Hematopoietic multipotent progenitor cell treated with erythropoietin and hydrocortisone succinate and interleukin-3 and kit ligand, for 17 days (in vitro differentiated cells): ENCODE data around the gene RGN.
"Not testable (repeated sequence)": the region's sequence is repeated elsewhere in the genome, so short reads cannot be mapped to it uniquely, and the experiment has no call there.

Experiments
- DNase-seq: peaks from one replicate; pipeline ENCODE4 v3.0.0-alpha.2; 2015; ENCODE audit warnings: low spot score

Gene RGN

DNA sequence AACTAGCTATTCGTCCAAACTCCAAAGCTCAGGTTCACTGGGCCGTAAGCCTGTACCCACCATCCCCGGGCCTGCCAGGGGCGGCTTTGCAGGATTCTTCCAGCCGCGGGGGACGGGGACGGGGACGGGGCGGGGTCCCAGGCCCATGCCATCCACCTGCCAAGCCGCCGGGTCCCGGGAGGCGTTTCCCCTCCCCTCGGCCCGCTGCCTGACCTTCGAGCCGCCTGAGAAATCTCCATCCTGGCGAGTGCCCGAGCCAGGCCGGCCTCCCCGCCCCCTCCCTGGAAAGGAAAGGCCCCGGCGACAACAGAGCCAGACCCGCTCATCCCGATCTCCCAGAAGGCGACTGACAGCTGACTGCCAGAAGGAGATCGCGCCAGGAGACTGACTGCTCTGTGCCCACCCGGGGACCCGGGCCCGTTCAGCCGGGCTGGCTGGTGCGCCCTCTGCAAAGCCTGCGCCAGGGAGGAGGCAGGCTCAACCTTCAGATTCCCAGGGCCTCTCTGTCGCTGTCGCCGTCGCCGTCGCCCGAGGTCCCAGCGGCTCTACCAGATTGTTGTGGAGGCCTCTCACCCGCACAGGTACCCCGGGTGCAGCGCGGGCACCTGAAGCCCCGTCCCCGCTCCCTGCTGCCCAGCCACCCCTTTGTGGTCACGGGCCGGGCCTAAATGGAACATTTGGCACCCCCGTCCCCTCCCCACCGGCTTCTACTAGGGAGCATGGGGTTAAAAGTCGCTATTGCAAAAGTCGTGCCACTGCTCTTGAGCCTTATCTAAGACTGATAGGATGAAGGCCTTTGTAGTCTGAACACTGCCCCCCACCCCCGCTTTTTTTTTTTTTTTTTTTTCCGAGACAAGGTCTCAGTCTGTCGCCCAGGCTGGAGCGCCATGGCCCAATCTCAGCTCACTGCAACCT, at the start of gene RGN:
Gene RGN (plus strand): TSS at position 315 of the 915 bp plus-strand sequence. CDS start 2,702 bp downstream, outside the sequence.
- DNase-seq = no peak

DNA sequence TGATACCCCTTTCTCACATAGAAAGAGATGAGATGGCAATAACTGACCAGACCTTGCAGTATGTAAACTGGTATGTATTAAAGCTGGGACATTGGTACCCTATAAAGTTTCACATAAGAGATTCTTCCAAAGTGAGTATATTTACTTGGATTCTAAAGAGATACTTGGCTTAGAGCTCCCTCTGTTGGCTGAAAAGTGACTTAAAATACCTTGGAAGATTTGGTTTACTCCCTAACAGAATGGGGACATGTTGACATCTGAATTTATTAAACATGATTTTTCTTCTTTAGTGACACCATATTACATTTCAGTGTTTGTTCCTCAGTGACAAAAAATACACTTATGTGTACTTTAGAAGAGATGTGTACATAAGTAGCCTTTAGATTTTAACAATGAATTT, 47.9 kb upstream of the RGN start:
- peak; percentile 55 for DNase-seq

DNA sequence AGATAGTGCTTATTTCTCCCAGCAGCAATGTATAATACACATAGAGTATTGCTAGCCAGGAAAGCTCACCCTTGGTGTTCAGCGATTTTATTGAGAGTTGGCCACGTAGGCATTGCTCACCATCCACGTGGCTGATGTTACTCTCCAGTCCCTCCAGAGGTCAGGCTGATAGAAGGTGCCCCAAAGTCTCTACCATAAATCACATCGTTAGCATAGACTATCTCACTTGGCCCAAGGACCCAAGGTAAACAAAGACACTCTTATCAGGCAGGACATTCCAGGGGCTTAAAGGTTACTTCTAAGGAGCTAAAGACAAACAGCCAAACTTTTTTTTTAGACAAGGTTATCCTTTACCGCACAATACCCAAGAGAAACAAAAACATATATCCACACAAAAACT, 30.3 kb upstream of the RGN start:
- no peak for DNase-seq

DNA sequence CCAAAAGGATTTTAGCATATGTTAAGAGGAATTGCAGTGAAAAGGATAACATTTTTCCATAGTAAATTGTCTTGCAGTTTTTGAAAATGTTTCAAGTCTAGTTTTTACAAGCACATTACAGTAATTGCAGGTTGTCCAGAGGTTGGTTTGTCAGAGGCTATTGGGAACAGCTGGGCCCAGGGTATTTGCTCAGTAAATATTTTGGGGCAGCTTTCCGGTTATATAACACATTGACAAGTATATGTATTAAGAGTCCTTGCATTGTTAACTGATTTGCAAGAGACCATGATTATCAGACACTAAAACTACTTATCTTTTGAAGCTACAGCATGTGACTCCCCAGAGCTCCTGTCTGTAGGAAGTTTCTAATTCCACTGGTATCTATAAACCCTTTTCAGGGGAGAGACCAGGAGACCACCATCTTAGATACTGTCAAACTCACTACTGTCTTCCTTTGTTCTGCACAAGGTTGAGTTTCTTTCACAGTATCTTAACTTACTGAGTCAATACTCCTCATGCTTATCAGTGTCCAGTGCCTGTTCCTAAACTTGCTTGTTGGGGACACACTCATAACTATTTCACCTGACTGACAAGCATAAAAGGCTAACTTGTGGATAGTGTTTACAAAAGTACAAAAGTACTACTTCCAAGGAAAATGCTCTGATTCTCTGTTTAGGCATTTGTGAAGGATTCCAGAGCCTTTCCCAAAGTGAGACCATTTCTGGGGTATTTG, 18.9 kb upstream of the RGN start:
- DNase-seq = no peak

DNA sequence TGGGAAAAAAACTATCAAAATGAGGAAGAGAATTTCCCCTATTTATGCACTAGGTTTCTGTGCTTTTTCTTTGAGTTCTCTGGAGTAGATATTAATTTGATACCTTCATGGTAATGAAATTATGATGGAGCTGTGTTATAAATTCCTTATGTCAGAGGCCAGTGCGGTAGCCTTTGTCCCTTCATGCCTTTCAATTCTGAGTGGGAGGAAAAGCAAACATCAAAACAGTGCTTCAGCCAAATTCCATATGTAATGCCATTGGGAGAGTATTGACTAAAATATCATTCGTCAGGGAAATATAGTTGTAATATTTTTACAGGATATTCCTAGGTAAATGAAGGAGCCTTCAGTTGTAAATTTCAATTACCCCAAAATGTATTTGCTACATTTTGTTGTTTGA, 17.5 kb upstream of the RGN start:
- no peak for DNase-seq

DNA sequence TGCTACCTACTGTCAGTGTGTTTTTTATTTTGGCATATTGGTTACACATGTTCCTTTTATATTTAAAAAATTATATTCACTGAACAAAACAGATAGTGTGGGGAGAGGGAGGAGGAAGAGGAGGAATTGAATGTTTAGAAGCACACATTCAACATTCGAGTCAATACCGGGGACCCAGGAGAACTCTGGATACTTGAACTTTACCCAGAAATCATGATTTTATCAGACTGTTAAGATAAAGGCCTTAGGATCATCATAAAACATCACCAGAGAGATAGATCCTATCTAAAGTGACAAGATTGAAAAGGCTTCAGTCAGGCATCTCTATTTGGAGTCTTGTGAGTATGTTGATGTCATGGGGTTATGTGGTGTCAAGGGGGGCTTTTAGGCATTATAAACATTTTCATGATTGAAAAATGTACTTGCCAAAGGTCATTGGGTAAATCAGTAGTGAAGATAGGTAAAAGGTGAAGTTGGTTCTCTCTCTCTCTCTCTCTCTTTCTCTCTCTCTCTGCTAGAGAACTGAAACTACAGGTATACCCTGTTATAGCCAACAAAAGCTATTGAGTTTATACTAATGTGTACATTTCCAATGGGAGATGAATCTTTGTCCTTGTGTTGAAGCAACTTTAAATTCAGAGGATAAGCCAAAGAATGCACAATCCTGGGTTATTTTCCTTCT, 16.9 kb upstream of the RGN start:
- no peak for DNase-seq

DNA sequence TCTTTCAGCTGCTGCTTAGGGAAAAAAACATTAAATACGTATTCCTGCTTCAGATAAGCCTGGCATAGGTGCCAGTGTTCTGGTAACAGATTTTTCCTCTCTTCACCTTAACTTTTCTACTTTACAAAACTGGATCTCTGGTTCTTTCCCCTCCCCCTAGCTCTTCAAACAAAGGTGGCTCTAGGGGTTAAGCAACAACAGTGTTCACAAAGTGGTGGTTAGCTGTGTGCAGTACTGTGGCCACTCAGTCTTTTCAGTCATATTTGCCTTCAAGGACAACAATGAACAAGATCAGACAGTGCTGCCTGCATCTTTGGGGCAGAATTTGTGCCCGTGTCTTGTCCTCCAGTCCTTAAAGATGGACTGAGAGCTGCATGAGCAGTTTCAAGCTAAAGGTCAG, 15.1 kb upstream of the RGN start:
- DNase-seq = no peak

DNA sequence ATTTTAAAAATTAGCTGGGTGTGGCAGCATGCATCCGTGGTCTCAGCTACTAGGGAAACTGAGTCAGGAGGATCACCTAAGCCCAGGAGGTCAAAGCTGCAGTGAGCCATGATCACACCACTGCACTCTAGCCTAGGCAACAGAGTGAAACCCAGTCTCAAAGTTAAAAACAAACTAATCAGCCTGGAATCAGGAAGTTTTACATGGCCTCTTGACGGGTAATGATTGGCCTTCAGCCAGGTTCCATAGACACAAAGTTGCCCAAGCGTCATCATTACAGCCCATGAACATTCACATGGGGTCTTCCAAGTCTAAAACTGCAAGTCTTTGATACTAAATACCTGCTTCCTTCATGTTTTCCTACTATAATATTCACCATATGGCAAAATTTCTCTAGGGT, 10.0 kb upstream of the RGN start:
- no peak for DNase-seq

DNA sequence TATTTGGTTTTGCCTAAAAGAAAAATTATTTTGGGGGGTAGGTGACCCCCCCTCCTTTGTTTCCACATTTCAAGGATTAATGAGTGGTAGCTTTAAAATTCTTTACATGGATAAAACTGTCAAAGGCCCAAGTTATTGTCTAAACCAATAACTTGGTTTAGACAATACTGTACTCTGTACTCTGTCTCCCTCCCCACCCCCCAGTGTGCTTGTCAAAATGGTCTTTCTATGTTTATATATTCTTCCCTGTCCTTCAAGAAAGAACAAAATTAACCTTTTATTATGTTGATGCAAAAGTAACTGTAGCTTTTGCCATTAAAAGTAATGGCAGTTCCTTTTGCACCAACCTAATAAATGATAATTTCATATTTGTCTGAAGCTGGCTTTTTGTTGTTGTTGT, 9.5 kb upstream of the RGN start:
- no peak for DNase-seq

DNA sequence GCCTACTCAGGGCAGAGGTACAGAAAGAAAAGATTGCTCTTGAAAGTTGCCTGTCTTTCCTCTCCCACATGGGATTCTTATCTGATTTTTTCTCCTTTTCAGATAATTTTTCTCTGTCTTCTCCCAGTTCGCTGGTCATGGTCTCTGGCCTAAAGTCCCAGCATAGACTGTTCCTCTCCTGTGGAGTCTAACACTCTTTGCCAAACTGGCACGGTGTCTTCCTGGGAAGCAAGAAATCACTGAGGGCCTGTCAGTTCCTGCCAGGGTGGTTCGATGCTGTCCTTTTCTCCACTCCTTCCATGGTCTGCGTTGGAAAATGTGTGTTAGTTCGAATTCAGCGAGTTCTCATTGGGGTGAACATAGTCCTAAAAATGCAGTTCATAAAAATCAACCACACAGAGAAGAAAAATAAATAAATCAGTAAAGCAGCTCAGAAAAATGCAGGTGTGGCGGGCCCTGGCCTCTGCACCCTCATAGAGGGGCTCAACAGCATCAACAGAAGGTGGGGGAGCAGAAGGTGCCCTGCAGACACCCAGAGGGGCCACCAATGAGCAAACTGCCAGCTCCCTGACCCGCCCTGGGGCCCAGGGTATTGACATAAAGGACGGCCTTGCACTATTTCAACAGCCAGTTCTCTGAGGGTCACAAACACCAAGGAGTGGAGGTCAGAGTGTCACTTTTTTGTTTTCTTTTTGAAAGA, 2.1 kb downstream of the RGN start:
- no peak for DNase-seq

DNA sequence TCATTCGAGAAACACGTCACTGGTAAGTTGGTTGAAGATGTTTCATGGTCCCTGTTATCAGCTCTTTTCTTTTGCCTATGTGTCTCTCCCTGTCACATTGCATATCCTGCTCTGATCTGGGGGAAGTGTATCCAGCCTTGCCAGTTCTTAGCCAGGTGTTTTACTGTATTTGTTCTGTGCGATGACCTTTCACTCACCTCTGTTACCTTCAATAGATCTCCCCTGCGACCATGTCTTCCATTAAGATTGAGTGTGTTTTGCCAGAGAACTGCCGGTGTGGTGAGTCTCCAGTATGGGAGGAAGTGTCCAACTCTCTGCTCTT, 2.6 kb downstream of the RGN start:
- DNase-seq = no peak

DNA sequence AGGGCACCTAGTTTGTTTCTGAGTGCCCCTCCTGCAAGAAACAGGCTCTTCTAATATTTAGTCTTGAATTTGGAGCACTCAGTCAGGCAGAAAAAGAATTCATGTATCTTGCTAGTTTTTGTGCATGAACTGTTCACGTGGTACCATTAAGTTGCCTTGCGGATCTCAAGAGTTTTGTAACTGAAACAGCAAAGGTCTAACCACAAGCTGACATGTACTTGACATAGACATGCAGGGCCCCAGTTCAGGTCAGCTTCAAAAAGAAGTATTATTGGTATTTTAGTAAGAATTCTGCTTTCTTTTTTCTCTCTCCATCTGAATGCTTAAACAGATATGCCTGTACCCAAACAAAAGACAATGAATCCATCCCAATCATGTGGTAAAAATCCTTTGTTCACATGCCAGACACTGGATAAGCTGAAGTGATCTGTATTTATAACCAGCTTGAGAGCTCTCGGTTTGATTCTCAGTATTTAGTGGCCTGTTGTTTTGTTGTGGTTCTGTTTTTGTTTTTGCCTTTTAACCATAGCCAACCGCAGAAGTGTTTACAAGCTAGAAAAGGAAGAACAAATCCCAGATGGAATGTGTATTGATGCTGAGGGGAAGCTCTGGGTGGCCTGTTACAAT, 13.0 kb downstream of the RGN start:
- DNase-seq = no peak

DNA sequence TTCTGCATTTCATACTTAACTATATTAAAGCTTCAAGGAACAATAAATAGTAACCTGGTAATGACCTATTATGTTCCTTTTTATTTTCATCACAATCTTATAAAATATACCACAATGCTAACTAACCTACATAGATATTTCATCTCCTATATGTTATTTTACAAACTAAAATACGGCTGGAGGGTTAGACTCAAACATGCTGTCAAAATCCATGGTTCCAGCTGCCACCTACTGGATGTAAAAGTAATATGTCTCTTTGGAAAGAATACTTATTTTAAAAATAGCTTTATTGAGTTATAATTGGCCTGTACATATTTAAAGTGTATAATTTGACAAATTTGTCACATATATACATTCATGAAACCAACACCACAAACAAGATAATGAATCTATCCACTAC, 15.0 kb downstream of the RGN start:
- no peak for DNase-seq

DNA sequence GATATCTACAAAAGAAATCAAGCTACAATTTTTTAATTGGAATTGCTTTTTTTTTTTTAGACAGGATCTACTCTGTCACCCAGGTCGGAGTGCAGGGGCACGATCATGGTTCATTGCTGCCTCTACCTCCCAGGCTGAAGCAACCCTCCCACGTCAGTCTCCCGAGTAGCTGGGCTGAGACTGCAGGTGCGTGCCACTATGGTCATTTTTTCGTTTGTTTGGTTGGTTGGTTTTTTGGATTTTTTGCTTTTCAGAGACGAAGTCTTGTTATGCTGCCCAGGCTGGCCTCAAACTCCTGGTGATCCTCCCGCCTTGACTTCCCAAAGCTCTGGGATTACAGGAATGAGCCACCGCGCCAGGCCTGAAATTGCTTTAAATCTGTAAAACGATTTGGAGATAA, 15.6 kb downstream of the RGN start:
- no peak for DNase-seq

DNA sequence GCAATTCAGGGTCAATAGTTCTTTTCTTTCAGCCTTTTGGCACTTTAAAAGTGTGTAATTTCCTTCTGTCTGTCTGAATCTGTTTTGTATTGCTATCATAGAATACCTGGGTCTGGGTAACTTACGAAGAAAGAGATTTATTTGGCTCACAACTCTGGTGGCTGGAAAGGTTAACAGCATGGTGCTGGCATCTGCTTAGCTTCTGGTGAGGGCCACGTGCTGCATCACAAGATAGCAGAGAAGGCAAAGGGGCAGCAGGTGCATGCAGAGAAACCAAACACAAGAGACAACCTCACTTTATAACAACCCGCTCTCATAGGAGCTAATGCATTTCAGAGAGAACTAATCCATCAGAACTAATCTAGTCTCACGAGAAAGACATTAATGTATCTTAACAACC, 18.8 kb downstream of the RGN start:
- no peak for DNase-seq

DNA sequence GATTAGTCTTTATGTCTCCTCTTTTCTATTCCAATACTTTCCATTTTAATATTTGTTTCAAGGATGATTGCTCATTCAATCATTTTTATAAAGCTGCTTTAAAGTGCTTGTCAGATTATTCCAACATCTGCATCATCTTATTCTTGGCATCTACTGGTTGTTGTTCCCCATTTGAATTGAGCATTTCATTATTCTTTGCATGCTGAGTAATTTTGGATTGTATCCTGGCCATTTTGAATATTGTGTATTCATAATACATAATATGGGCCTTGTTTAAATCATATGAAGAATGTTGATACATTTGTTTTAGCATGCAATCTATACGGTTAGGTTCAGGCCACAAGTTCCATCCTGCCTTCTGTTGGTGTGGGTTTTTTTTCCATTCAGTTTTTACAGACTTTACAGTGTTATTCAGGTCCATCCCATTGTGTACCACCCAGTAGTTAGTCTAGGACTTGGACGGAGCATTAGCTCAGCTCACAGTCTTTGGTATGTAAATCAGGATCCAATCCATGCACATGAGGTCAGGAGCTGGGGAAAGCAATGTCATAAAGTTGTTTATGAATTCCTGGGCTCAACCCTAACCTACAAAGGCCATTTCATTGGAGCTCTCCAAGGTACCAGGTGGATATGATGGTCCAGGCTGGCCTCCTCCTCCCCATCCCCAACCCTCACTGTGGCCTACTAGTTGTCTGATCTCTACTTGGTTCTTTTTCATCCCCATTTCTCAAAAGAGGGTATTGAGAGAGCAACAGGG, 20.3 kb downstream of the RGN start:
- DNase-seq = no peak

DNA sequence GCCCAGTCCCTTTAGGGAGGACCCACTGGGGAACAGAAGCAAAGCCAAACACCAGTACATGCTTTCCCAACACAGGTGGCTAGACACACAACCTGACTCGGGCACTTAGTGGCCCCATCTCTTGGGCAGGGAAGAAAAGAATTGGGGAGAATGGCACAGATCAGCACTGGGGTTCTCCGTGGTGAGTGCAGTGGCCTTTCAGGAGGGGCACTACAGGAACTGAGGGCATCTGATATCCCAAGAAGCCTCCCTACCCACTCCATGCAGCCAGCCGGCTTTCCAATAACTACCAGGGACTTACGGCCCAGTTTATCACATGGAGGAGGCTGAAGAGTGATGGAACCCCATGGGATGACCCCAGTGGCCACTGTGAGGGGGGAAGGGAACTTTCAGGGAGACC, 23.0 kb downstream of the RGN start:
- no peak for DNase-seq

DNA sequence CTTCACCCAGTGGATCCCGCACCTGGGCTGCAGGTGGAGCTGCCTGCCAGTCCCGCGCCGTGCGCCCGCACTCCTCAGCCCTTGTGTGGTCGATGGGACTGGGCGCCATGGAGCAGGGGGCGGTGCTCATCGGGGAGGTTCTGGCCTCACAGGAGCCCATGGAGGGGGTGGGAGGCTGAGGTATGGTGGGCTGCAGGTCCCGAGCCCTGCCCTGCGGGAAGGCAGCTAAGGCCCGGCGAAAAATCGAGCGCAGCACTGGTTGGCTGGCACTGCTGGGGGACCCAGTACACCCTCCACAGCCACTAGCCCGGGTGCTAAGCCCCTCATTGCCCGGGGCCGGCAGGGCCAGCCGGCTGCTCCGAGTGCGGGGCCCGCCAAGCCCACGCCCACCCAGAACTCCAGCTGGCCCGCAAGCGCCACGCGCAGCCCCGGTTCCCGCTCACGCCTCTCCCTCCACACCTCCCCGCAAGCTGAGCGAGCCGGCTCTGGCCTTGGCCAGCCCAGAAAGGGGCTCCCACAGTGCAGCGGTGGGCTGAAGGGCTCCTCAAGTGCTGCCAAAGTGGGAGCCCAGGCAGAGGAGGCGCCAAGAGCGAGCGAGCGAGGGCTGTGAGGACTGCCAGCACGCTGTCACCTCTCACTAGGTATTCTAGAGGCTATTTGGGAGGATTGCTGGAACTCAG, 32.8 kb downstream of the RGN start:
- DNase-seq = not testable (repeated sequence)

DNA sequence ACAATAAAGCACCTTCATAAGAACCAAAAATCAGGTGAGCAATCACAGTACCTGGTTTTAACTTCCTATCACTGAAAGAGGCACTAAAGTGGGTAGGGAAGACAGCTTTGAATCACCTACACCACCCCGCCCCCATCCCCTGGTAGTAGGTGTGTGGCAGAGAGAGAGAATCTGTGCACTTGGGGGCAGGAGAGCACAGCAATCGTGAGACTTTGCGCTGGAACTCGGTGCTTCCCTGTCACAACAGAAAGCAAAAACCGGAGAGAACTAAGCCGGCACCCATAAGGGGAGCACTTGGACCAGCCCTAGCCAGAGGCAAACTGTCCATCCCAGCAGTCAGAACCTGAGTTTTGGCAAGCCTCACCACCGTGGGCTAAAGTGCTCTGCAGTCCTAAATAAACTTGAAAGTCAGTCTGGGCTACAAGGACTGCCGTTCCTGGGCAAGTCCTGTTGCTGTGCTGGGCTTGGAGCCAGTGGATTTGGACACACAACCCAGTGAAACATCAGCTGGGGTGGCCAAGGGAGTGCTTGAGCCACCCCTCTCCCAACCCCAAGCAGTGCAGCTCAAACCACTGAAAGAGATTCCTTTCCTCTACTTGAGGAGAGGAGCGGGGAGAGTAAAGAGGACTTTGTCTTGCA, 34.2 kb downstream of the RGN start:
- no peak for DNase-seq

DNA sequence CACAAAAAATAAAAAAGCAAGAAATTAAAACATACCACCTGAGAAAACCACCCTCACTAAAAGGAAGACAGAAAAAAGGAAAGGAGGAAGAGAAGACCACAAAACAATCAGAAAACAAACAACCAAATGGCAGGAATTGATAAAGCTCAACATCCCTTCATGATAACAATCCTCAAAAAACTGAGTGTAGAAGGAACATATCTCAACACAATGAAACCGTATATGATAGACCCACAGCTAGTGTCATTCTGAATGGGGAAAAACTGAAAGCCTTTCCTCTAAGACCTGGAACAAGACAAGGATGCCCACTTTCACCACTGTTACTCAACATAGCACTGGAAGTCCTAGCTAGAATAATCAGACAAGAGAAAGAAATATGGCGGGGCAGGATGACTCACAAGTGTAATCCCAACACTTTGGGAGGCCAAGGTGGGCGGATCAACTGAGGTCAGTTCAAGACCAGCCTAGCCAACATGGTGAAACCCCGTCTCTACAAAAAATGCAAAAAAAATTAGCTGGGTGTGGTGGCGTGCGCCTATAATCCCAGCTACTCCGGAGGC, 38.4 kb downstream of the RGN start:
- DNase-seq = not testable (repeated sequence)
